GM18507 (cell line): ENCODE results near the gene NT5C1A.

Source experiments
- DNase-seq: peaks from one replicate; pipeline ENCODE4 v3.0.0; 2011; ENCODE audit warnings: low read depth; ENCODE audit not compliant: insufficient read length; ENCODE audit errors: extremely low spot score
- FAIRE-seq: peaks from 2 replicates; lab custom pipeline; 2011; peaks lifted over from hg19 to GRCh38; lab: Jason Lieb, UNC

Gene NT5C1A

GRCh38 chr1:39690794-39691382, 19.0 kb upstream of the NT5C1A start:
- no peak for FAIRE-seq
- no peak for DNase-seq

GRCh38 chr1:39690225-39690624, 18.3 kb upstream of the NT5C1A start:
- DNase-seq (no peak), FAIRE-seq (no peak)

- DNase-seq (no peak), FAIRE-seq (no peak)
These were observed 17.7 kb upstream of the NT5C1A start for GRCh38 chr1:39689635-39690034.

GRCh38 chr1:39689214-39689613, 17.3 kb upstream of the NT5C1A start:
- DNase-seq (no peak), FAIRE-seq (no peak)

GRCh38 chr1:39688706-39689105, 16.8 kb upstream of the NT5C1A start:
- DNase-seq: no peak

GRCh38 chr1:39687243-39687642, 15.3 kb upstream of the NT5C1A start:
- FAIRE-seq (no peak), DNase-seq (no peak)

More at GRCh38 chr1:39688706-39689105, 16.8 kb upstream of the NT5C1A start:
- FAIRE-seq: no peak

GRCh38 chr1:39685071-39685470, 13.2 kb upstream of the NT5C1A start:
- no peak for DNase-seq
- FAIRE-seq: no peak

GRCh38 chr1:39684313-39684664, 12.4 kb upstream of the NT5C1A start:
- FAIRE-seq (no peak), DNase-seq (no peak)

- no peak for FAIRE-seq
- DNase-seq: no peak
These were observed 11.8 kb upstream of the NT5C1A start for GRCh38 chr1:39683591-39684312.

GRCh38 chr1:39681999-39682398, 10.1 kb upstream of the NT5C1A start:
- FAIRE-seq (no peak), DNase-seq (no peak)

GRCh38 chr1:39681294-39681693, 9.4 kb upstream of the NT5C1A start:
- FAIRE-seq (no peak), DNase-seq (no peak)

GRCh38 chr1:39680751-39681150, 8.8 kb upstream of the NT5C1A start:
- no peak for DNase-seq

GRCh38 chr1:39679821-39680220, 7.9 kb upstream of the NT5C1A start:
- no peak for FAIRE-seq
- DNase-seq: no peak

More at GRCh38 chr1:39680751-39681150, 8.8 kb upstream of the NT5C1A start:
- no peak for FAIRE-seq

- FAIRE-seq: no peak
- DNase-seq: no peak
These were observed 7.0 kb upstream of the NT5C1A start for GRCh38 chr1:39678889-39679288.

GRCh38 chr1:39677645-39678044, 5.7 kb upstream of the NT5C1A start:
- FAIRE-seq (no peak), DNase-seq (no peak)

- no peak for FAIRE-seq
- DNase-seq: no peak
These were observed 5.1 kb upstream of the NT5C1A start for GRCh38 chr1:39676948-39677548.

- FAIRE-seq (no peak), DNase-seq (no peak)
These were observed 3.3 kb upstream of the NT5C1A start for GRCh38 chr1:39675220-39675619.

GRCh38 chr1:39673215-39673614, 1.3 kb upstream of the NT5C1A start:
- FAIRE-seq (no peak), DNase-seq (no peak)

- DNase-seq (no peak), FAIRE-seq (no peak)
These were observed 642 bp upstream of the NT5C1A start for GRCh38 chr1:39672551-39672947.

- DNase-seq (no peak), FAIRE-seq (no peak)
These were observed 494 bp downstream of the NT5C1A start for GRCh38 chr1:39671433-39671792.

- DNase-seq: no peak
- FAIRE-seq: no peak
These were observed 1.2 kb downstream of the NT5C1A start for GRCh38 chr1:39670689-39671088.
